NCI-H345 treated with DMSO at 0.1 percent for 48 hours (cell line): Measurements from ENCODE around the gene ANKRD34B.
A peak's percentile ranks its signal among the peaks of the same experiment; 100 is the strongest.
"Not testable (repeated sequence)": the region's sequence is repeated elsewhere in the genome, so short reads cannot be mapped to it uniquely, and the experiment has no call there.

Experiments
- DNase-seq: peaks from one replicate; lab custom pipeline; 2025; ENCODE audit not compliant: unreplicated experiment; lab: John Stamatoyannopoulos, UW

Gene ANKRD34B

DNA sequence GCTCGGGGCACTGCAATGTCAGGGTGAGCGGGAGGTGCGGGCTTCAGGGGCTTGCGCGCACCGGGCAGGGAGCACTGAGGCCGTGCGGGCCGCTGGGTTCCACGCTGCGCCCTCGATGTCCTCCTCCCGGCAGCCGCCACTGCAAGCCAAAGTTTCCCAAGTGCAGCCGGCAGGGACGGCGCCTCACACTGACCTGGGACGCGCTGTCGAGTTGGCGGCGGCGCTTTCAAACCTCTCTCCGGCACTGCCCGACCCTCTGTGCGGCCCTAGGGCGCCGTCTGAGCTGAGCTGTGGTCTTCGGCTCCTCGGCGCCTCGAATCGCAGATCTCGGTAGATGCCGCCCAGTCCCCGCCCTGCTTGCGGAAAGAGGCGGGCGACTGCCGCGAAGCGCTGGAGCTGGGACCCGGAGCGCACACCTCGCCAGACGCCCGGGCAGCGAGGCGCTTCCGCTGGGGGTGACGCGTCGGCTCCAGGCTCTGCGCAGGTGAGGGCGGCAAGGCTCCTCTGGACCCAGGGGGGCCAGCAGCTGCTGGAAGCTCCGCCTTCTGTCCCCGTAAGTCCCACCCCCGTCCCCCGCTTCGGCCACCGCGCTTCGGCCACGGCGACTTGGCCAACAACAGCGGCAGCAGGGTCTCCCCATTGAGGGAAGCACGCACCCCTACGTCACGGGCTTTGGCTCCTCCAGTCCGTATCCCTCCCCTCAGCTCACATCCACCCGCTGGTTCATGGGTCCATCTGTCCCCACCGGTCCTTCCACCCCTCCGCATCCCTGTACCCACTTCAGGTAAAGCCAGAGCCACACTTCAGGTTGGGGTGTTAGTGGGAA, at the start of gene ANKRD34B:
ANKRD34B (minus strand) TSS at position 320 of the 826 bp plus-strand sequence. CDS start 10,261 bp downstream, outside the sequence.
- peak; percentile 18 for DNase-seq

DNA sequence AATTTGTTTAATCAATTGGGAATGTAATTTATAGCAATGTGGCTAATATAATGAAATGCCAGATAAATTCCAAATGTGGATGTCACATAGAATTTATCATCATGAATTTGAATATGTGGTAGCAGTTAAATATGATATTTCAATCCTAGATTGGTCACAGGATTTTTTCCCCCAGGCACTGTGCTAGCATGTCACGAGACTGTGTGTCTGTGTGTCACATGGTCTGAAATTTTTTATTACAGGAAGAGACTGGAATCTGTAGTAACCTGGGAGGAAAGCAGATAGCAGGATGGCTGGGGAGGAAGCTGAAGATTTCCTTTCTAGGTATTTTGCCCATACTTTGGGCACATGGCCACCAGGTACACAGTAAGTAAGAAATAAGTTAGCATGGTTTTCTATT, 49.0 kb upstream of the ANKRD34B start:
- no peak for DNase-seq

DNA sequence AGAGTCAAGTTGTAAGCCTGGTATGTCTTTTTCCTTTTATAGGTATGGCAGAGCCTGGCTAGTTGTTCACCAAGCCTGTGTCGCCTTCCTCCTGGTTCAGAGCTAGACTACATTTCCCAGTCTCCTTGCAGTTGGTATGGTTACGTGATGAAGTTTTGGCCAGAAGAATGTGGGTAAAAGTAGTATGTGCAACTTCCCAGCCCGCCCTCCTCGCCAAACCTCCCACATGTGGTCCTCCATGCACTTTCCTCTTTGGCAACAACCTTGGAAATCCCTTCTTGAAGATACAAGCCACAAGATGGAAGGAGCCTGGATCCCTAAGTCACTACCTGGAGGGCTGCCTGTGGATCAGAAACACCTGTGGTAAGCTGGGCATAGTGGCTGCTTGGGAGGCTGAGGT, 48.4 kb upstream of the ANKRD34B start:
- no peak for DNase-seq

DNA sequence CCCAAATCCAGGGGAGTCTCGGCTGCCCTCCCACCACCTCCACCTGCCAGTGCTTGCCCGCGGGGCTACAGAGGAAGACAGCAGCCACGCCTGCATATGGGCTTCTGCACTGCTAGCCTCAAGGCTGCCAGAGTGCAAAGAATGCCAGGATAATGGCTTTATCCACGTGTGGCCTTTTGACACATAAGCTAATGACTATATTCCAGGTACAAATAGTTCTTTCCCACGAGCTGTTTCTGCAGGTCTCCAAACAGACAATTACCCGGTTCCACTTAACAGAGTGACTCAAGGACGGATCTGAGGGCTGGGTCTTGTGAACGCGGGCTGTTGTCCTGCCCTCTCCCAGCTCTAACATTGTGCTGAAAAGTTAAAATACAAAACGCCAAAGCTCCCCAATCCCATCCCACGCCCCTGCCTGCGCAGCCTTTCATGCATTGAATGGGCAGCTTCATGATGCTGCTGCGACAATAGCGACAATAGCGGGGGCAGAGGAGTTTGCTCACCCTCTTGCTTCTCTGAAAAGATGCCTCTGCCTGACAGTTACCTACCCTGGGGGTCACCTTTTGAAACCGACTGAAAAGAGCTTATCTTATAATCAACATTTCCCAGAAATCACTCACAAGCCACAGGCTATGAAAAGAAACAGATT, 45.3 kb upstream of the ANKRD34B start:
- DNase-seq: no peak

DNA sequence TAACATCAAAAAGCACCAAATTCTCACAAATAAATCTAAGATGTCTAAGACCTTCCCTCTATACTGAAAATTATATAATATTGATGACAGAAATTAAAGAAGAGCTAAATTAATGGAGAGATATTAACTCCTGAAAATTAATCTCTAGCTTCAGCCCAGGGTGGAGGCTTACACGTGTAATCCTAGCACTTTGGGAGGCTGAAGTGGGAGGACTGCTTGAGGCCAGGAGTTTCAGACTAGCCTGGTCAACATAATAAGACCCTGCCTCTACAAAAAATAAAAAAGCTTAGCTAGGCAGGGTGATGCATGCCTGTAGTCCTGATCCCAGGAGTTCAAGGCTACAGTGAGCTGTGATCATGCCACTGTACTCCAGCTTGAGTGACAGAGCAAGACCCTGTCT, 39.6 kb upstream of the ANKRD34B start:
- no peak for DNase-seq

DNA sequence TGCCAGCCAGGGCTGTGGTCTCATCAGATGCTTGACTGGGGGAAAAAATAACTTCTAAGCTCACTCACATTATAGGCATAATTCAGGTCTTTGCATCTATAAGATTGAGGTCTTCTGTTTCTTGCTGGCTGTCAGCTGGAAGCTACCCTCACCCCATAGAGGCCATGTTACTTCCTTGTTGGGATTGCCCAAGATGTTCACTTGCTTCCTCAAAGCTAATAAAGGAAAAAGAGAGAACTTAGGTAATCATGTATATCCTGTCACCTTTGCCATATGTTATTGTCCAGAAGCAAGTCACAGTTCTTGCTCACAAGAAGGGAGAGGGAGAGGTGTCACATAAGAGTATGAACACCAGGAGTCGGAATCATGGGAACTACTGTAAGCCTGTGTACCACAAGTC, 38.7 kb upstream of the ANKRD34B start:
- no peak for DNase-seq

DNA sequence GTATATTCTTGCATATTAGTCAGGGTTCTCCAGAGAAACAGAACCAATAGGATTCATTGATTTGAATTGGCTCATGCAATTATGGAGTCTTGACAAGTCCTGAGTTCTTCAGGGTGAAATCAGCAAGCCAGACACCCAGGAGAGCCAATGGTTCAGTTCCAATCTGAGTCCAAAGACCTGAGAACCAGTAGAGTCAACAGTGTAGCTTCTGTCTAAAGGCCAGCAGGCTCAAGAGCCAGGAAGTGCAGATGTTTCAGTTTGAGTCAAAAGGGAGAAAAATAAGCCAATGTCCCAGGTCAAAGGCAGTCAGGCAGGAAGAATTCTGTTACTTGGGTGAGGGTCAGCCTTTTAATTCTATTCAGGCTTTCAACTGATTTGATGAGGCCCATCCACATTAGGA, 37.8 kb upstream of the ANKRD34B start:
- DNase-seq: no peak

DNA sequence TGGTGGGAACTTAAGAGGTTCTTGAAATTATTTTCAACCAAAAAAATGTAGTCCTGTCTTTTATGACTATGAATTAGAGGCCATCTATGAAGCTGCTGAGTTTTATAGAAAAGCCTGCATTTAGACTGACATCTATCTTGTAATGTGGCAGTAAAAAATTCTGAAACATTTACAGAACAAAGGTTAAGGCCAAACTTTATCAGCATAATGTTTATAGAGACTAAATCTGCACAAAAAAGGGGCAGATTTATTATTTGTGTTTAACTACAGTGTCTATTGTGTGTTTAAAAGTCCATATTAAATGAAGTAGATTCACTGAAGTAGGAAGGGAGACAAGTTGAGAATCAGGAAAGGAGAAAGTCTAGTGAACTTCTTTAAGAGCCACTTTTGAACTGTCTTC, 37.3 kb upstream of the ANKRD34B start:
- DNase-seq: no peak

DNA sequence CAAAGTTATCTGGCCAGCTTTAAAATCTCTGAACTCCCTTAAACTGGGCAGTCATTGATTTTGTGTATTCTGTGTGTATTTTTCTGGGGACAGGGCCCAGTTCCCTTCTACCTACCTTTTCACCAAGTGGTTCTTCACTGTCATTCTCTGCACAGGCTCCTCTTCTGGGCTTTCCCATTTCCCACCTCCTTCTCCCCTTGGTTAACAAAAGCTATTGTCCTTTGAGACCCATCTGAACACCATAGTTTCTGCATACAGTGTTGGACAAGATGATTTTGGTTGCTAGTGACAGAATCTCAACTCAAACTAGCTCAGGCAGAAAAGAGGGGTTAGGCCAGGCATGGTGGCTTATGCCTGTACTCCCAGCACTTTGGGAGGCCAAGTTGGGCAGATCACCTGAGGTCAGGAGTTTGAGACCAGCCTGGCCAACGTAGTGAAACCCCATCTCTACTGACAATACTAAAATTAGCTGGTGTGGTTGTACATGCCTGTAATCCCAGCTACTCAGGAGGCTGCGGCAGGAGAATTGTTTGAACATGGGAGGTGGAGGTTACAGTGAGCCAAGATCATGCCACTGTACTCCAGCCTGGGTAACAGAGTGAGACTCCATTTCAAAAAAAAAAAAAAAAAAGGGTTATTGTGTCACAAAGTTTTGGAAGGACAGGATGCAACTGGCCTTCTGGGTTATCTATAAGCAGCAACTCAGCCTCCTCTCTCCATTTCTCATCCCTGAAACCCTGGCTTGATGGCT, 31.0 kb upstream of the ANKRD34B start:
- no peak for DNase-seq

DNA sequence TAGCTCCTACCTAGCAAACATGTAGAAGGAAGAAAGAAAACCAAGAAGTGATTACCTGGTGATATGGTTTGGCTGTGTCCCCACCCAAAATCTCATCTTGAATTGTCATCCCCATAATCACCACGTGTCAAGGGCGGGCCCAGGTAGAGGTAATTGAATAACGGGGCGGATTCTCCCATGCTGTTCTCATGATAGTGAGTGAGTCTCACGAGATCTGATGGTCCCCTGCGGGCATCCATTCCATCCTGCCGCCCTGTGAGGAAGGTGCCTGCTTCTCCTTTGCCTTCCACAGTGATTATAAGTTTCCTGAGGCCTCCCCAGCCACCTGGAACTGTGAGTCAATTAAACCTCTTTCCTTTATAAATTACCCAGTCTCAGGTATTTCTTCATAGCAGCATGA, 27.4 kb upstream of the ANKRD34B start:
- no peak for DNase-seq

DNA sequence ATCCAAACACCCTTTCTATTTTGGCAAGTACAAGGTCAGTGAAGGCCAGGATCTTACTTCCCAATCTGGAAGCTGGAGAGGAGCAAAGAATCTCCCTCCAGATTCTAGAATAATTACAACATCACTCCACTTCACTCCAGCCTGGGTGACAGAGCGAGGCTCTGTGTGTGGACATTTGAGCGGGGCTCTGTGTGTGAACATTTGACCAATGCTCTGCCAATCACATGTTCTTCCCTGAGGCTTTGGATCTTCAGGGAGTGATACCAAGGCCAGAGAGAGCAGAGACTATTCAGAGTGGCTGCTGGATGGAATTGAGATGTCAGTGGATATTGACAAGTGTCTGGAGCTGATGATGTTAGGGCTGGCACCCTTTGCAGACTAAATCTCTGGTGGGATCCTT, 24.7 kb upstream of the ANKRD34B start:
- DNase-seq: no peak

DNA sequence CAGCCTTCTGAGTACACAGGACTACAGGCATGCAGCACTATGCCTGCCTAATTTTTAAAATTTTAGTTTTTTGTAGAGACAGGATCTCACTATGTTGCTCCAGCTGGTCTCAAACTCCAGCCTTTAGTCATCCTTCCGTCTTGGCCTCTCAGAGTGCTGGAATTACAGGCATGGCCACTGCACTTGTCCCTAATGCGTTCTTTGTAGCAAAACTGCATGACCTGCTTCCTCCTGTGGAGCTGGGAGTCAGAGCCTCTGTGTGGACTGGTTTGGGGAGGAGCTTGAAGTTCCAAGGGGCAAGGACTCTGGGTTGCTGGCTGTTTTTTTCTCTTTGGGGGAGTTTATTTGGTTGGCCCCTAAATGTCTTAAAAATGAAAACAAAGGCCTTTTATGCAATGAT, 22.7 kb upstream of the ANKRD34B start:
- no peak for DNase-seq

DNA sequence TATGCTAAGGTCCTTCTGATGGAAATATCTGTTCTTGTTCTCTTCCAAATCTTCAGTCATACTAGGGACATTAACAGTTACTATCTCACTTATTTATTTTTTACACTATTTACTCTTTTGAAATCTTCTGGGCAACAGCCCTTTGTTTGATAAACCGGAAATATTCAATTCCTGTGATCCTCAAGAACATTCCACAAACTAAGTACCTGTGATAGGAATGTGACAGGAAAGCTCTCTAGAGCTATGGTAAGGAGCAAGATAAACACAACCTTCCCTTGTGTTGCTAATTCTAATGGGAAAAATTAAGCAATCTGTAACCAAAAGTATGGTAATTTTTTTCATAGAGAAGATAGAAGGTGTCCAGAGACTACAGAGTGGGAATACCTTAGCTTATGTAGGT, 22.0 kb upstream of the ANKRD34B start:
- no peak for DNase-seq

DNA sequence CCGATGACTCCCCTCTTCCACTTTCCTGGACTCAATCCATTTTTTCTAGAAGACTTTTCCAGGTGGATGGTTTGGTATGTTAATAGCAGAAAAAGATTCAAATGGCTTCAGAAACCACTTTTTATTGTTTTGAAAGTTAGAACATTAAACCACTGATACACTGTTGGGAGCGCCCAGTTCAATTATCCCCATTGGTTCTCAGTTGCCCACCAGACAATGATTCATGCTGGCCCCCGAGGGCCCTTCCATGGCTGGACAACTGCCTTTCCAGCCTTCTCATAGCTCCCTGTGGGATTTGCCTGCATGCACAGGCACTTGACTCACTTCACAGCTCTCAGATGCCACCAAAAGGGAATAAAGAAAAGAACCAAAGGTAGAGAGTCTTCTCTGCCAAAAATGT, 21.3 kb upstream of the ANKRD34B start:
- no peak for DNase-seq

DNA sequence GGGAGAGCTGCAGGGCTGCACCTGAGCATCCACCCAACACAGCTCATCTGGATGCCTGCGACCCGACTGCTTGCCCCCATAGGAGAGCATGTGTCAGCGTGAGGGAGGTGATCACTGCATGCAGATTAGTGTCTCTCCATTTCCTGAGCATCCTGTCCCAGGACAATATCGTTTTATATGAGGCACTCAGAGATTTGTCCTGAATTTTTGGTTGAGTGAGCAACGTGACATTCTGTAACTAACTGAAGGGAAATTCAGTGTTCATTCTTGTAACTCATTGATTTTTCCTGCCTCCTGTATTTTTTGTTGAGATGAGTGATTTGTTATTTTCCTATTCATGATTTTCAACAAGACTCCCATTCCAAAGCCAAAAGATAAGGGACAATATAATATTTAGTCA, 20.7 kb upstream of the ANKRD34B start:
- DNase-seq: no peak

DNA sequence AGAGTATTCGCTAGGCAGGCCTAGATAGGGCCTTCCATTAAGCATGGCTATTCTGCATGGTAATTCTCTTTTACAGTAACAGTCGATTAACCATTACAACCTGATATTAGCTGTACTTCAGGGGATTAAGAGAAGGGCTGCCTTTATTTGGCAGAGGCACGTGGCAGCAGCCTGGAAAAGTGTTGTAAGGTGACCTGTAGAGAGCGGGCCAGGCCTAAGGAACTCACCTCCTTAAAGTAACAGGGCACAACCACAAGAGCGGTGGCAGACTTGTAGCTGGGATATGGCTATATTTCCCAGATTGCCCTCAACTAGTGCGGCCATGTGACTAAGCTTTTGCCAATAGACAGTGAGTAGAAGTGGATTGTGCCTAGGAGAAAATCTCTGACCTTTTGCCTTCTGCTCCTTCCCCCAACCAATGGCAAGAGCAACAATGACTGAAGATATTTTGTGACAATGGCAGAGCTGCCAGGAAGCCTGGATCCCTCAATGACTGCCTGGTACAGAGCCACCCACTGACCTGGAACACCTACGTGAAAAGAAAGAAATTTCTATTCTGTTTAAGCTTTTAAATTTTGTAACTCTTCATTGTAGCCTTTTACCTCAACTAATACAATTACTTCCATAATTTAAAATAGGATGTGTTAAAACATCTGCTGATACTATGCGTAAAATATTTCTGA, 18.9 kb upstream of the ANKRD34B start:
- DNase-seq: no peak

DNA sequence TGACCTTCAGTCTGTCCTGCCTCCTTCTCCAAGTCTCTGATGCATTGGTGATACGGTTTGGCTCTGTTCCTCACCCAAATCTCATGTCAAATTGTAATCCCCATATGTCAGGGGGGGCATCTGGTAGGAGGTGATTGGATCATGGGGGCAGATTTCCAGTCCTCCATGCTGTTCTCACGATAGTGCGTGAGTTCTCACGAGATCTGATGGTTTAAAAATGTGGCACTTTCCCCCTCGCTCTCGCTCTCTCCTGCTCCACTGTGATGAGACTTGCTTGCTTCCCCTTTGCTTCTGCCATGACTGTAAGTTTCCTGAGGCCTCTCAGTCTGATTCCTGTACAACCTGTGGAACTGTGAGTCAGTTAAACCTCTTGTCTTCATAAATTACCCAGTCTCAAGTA, 14.7 kb upstream of the ANKRD34B start:
- DNase-seq: no peak

DNA sequence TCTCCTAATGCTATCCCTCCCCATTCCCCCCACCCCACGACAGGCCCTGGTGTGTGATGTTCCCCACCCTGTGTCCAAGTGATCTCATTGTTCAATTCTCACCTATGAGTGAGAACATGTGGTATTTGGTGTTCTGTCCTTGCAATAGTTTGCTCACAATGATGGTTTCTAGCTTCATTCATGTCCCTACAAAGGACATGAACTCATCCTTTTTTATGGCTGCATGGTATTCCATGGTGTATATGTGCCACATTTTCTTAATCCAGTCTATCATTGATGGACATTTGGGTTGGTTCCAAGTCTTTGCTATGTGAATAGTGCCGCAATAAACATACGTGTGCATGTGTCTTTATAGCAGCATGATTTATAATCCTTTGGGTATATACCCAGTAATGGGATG, 10.2 kb upstream of the ANKRD34B start:
- DNase-seq: not testable (repeated sequence)

DNA sequence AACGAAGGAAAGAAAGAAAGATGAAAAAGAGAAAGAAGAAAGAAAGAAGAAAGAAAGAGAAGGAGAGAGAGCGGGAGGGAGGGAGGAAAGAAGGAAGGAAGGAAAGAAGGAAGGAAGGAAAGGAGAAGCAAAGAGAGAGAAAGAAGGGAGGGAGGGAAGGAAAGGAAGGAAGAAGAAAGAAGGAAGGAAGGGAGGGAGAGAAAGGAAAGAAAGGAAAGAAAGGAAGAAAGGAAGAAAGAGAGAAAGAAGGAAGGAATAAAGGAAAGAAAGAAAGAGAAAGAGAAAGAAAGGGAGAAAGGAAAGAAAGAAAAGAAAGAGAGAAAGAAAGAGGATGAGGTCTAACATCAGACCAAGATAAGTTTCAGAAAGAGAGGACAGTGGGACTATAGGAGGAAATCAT, 9.0 kb upstream of the ANKRD34B start:
- DNase-seq: no peak

DNA sequence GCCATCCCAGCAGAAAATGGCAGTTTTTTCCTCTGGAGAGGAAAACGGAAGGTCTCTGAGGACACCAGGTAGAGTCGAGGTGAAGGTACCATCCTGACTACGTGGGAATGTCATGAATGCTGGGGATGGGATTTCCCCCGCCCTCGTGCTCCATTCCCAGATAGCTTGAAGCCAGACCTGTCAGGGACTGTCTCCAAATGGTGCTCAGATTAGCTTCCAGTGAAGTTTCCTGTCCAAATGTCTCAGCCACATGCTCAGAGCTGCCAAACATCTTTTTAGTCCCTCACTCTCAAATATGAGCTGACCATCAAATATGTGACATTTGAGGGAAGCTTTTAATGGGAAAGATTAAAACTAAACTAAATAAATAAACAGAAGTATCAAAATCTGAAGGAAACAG, 7.6 kb upstream of the ANKRD34B start:
- DNase-seq: no peak

DNA sequence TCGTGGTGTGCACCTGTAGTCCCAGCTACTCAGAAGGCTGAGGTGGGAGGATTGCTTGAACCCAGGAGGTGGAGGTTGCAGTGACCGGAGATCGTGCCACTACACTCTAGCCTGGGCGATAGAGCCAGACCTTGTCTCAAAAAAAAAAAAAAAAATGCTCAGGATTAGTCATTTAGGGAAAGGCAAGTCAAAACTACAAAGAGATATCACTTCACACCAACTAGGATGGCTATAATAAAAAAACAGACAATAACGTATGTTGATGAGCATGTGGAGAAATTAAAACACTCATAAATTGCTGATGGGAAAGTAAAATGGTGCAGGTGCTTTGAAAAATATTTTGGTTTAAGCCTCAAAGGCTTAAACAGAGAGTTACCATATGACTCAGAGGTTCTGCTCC, 6.3 kb upstream of the ANKRD34B start:
- DNase-seq: no peak
